PC-3 (cell line): ENCODE data around the gene NINJ2.

Experiments
- CTCF ChIP-seq: fragments of 300-600 bp; sonication (generic); conservative IDR thresholded peaks from 2 replicates; pipeline ENCODE4 v1.5.1; 2017; ENCODE audit warnings: antibody characterized with exemption, low read depth, mild to moderate bottlenecking, low read length
- EZH2phosphoT487 ChIP-seq: fragments of 300-600 bp; sonication (generic); IDR thresholded peaks from 2 replicates; pipeline ENCODE4 v1.6.1; 2018; ENCODE audit warnings: mild to moderate bottlenecking, antibody characterized with exemption, low read length, borderline replicate concordance

DNA sequence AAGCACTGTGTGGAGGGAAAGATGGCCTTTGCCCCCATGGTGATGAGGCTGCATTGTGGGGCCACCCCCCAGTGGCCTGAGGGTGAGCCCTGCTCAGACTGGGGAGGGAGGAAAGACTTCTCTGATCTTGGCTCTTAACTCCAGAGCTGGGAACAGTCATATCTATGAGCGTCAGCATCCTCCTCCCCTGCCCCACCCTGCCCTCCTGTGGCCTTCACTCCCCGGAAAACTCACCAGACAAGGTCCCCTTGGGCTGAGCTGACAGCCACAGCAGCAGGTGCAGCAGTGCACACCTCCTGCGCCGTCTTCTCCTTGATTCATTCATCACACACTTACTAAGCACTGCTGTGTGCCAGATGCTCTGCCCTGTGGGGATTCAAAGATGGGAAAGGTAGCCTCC, 104.7 kb downstream of the NINJ2 start:
- TF ChIP-seq CTCF (no peak), EZH2phosphoT487 (no peak)
